ENCODE results near the gene FAM13A. TPM values are rescaled to one million over a fixed set of nuclear protein-coding genes. Genes with fewer than 3 reads are reported as not detected.

Gene FAM13A
- total RNA-seq, 2 donors from 2014 or later: 20.7 to 35.2 TPM

DNA sequence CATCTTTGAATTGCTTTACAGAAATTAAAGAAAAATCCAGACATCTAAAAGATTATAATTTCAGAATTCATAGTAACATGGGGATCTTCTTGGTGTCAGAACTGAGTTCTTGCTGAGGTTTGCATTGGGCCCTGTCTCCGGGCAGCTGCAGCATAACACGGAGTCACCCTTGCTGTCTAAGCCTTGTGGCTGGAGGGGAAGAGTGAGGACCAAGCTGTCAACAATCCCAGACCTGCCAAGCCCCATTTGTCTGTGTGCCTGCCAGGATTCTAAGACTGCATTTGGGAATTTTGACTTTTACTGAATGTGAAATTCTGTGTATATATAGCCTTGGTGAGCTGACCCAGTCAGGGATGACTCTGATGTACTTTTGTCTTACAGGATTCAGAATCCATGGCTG lies 334.2 kb downstream of the FAM13A start:
- intact Hi-C loops (cut with DNase I): no loop called here

DNA sequence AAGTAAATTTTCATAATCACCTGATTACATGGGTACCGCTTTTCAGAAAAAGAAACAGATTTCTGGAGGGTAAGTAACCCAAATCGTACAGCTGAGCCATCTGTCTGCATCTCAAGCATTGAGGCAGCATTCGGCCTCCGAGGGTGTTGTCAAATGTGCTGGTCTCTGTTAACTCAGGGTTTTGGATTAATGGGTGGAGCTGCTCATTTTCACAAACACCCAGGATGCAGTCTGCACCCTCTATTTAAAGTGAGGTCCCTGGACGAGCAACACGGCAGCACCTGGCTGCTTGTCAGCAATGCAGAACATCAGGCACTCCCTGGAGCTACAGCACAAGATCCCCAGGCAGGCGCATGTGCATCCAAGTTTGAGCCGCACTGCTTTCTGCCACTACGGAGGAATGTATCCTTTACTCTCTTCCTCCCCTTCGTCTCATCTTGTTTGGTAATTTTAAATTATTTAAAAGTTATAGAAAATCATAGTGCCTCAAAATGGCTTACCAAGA lies 334.7 kb downstream of the FAM13A start:
- no peak for DNase-seq (ENCODE audit: low spot score)
- intact Hi-C loops (cut with DNase I): no loop called here

More for the DNA sequence above, 334.2 kb downstream of the FAM13A start:
- DNase-seq (ENCODE audit: low spot score): no peak

GRCh38 chr4:88720451-88721428 lies 336.2 kb downstream of the FAM13A start:
- DNase-seq (ENCODE audit: low spot score): no peak
- intact Hi-C loops (cut with DNase I): no loop called here

DNA sequence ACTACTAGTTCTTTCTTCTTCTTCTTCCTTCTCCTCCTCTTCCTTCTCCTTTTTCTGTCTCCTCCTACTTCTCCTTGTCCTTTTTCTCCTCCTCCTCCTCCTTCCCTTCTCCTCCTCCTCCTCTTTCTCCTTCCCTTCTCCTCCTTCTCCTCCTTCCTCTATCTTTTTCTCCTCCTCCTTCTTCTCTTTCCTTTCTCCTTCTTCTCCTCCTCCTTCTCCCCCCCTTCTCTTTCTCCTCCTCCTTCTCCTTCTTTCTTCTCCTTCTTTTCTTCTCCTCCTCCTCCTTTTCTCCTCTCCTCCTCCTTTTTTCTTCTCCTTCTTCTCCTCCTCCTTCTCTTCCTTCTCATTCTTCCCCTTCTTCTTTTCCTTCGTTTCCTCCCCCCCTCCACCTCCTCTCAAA lies 337.6 kb downstream of the FAM13A start:
- DNase-seq (ENCODE audit: low spot score): no peak
- intact Hi-C loops (cut with DNase I): no loop called here

DNA sequence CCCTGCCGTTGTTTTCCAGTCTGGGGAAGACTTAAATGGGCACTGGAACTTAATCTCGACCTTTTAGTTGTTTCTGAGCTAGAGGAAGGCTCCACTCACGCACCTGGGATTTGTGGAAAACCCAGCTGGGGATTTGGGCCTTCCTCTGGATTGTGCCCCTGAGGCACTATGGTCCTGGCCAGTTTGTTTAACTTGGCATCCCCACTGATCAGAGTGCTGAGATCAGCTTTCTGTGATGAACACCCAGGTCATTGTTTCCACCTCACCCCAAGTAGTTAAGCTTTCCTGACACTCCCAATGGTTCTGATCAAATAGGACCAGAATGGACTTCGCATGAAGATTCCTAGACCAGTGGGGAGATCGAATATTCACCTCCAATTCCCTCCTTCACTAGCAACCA lies 338.9 kb downstream of the FAM13A start:
- no peak for DNase-seq (ENCODE audit: low spot score)
- intact Hi-C loops (cut with DNase I): no loop called here

GRCh38 chr4:88713782-88714181 lies 343.2 kb downstream of the FAM13A start:
- intact Hi-C loops (cut with DNase I): no loop called here
- DNase-seq (ENCODE audit: low spot score): no peak

GRCh38 chr4:88709989-88710388 lies 347.0 kb downstream of the FAM13A start:
- intact Hi-C loops (cut with DNase I): loop anchor here in 1 of 2 donors (10.0 kb wide), 1 partner anchor 315 kb away; no protein-coding TSS in a partner anchor
- DNase-seq (ENCODE audit: low spot score): no peak

DNA sequence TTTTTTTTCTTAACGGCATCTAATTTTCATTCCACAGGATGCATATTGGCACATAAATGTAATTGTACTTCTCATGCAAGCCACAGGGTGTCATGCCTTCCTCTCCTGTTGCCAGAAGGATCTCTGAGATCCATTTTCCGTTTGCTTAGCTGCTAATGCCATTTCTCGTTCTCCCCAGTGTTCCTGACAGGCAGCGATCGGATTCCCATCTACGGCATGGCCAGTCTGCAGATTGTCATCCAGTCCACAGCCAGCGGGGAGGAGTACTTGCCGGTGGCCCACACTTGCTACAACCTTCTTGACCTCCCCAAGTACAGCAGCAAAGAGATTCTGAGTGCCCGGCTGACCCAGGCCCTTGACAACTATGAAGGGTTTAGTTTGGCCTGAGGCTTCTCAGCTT lies 350.4 kb downstream of the FAM13A start:
- intact Hi-C loops (cut with DNase I): loop anchor here in 1 of 2 donors (10.0 kb wide), 1 partner anchor 318 kb away; no protein-coding TSS in a partner anchor
- DNase-seq (ENCODE audit: low spot score): no peak

- no peak for DNase-seq (ENCODE audit: low spot score)
- intact Hi-C loops (cut with DNase I): loop anchor here in 1 of 2 donors (10.0 kb wide), 1 partner anchor 319 kb away; no protein-coding TSS in a partner anchor
Observed at GRCh38 chr4:88705805-88706492, 351.0 kb downstream of the FAM13A start.

- no peak for DNase-seq (ENCODE audit: low spot score)
- intact Hi-C loops (cut with DNase I): loop anchor here in 1 of 2 donors (10.0 kb wide), 1 partner anchor 320 kb away; no protein-coding TSS in a partner anchor
Observed at GRCh38 chr4:88705223-88705622, 351.8 kb downstream of the FAM13A start.

- DNase-seq (ENCODE audit: low spot score): no peak
- intact Hi-C loops (cut with DNase I): loop anchor here in 1 of 2 donors (10.0 kb wide), 1 partner anchor 322 kb away; no protein-coding TSS in a partner anchor
Observed at GRCh38 chr4:88702782-88703181, 354.2 kb downstream of the FAM13A start.

DNA sequence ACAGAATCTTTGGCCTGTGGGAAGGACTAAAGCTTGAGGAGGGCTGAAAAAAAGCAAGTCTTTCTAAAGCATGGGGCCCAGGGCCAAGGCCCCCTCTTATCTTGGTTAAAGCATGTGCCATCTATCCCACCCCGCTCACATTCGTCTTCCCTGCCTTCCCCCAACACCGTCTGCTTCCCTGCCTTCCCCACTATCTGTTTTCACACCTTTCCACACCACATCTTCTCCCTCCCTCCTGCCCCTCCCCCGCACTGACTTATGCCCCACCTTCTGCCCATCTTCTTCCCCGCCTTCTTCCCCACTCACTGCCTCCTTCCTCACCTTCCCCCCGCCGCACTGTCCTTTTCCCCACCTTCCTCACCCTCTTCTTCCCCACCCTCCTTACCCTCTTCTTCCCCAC lies 358.5 kb downstream of the FAM13A start:
- intact Hi-C loops (cut with DNase I): no loop called here
- no peak for DNase-seq (ENCODE audit: low spot score)

GRCh38 chr4:88697588-88698329 lies 359.2 kb downstream of the FAM13A start, which contains the start of gene NAP1L5:
TSS of gene NAP1L5 (minus strand) at chr4:88697829. CDS start at chr4:88697754, 75 bp downstream.
- DNase-seq (ENCODE audit: low spot score): peak; percentile 91
- intact Hi-C loops (cut with DNase I): no loop called here

GRCh38 chr4:88697141-88697540 lies 359.8 kb downstream of the FAM13A start:
- DNase-seq (ENCODE audit: low spot score): no peak
- intact Hi-C loops (cut with DNase I): no loop called here

GRCh38 chr4:88696630-88697029 lies 360.4 kb downstream of the FAM13A start:
- DNase-seq (ENCODE audit: low spot score): no peak
- intact Hi-C loops (cut with DNase I): no loop called here

DNA sequence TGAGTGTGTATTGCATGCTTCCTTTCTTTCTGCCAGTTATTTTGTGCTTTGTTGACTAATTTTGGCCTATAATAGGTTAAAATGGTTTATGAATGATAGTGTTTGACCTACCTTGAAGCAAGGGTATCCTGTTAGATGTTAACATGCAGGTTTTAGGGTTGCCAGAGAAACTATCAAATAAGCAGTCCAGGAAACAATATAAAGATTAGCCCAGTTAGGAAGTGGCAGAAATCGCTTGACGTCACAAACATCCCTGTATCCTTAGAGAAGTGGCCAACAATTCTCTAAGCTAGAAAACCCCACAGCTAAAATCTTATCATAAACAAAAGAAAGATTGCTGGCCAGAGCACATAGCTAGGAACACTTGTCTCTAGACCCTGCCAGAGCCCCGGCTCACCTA lies 363.2 kb downstream of the FAM13A start:
- DNase-seq (ENCODE audit: low spot score): no peak
- intact Hi-C loops (cut with DNase I): no loop called here

DNA sequence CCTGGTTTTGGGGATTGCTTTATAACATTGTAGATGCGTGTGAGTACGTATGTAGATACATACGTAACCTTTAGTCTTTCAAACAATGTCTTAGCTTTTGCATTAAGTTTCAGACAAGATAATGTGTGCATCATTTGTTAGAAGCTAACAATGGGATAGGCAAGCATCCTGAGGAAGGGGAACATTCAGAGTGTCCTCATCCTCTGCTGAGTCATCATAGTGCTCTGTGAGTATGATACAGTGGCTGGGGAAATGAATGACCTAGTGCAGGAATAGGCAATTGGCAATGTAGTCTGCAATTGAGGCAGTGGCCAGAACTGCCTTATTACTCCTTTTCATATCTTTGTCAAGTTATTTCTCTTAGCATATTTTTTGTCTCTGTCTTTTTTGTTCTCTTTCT lies 366.6 kb downstream of the FAM13A start:
- intact Hi-C loops (cut with DNase I): no loop called here

DNA sequence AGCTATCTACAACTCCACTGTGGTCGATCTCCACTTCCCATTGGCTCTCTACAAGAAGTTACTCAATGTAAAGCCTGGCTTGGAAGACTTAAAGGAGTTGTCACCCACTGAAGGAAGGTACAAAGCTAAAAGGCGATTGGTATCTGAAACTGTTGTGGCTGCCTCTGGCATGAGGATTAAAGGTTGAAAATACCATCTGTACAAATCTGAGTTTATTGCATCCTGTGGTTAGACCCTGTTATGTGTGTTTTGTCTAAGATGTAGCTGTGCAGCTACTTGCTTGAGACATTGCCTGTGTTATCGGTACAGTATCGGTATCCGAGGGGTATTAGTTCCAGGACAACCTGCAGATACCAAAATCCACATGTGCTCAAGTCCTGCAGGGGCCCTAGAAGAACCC lies 375.8 kb downstream of the FAM13A start:
- no peak for DNase-seq (ENCODE audit: low spot score)
- intact Hi-C loops (cut with DNase I): no loop called here

More for the DNA sequence above, 366.6 kb downstream of the FAM13A start:
- no peak for DNase-seq (ENCODE audit: low spot score)

Data from posterior vena cava (tissue), 2 donors.